GM23338 (cell line): ENCODE results near the gene MASP2. TPM values are rescaled to one million over a fixed set of nuclear protein-coding genes. Genes with fewer than 3 reads are reported as not detected.

Source experiments
- ATAC-seq: fragments of 200-7000 bp; cut with Tn5 transposase; 3 replicates; pipeline ENCODE4 v1.9.1; 2020
- DNase-seq: peaks from one replicate; pipeline ENCODE4 v3.0.0-alpha.2; 2015; ENCODE audit warnings: low spot score
- H2AFZ ChIP-seq: fragments of 200-600 bp; sonication (generic); 2 replicates; pipeline ENCODE4 v1.8.0; 2016; ENCODE audit warnings: antibody characterized with exemption, mild to moderate bottlenecking, moderate library complexity
- H3F3A ChIP-seq: fragments of 200-600 bp; sonication (generic); replicated peaks from 2 replicates; pipeline ENCODE4 v1.8.0; 2017; ENCODE audit warnings: antibody characterized with exemption, mixed run types, low read depth
- H3K27ac ChIP-seq: fragments of 200-600 bp; sonication (generic); 2 replicates; pipeline ENCODE4 v1.6.1; 2016; ENCODE audit warnings: low read depth
- H3K27me3 ChIP-seq: fragments of 200-600 bp; sonication (generic); 2 replicates; pipeline ENCODE4 v1.8.0; 2016; ENCODE audit warnings: mild to moderate bottlenecking, mixed run types, moderate library complexity; ENCODE audit not compliant: insufficient read depth
- H3K36me3 ChIP-seq: fragments of 200-600 bp; sonication (generic); 2 replicates; pipeline ENCODE4 v1.8.0; 2016; ENCODE audit warnings: mild to moderate bottlenecking; ENCODE audit not compliant: insufficient read depth
- H3K4me1 ChIP-seq: fragments of 200-600 bp; sonication (generic); 2 replicates; pipeline ENCODE4 v1.8.0; 2016; ENCODE audit warnings: mild to moderate bottlenecking, moderate library complexity; ENCODE audit not compliant: insufficient read depth
- H3K4me2 ChIP-seq: fragments of 200-600 bp; sonication (generic); 2 replicates; pipeline ENCODE4 v1.7.1; 2017; ENCODE audit warnings: mixed run types
- H3K4me3 ChIP-seq: fragments of 200-600 bp; sonication (generic); 2 replicates; pipeline ENCODE4 v1.6.1; 2016; ENCODE audit warnings: mixed run types
- H3K79me2 ChIP-seq: fragments of 200-600 bp; sonication (generic); replicated peaks from 2 replicates; pipeline ENCODE4 v1.8.0; 2017; ENCODE audit warnings: mild to moderate bottlenecking; ENCODE audit not compliant: insufficient read depth
- H3K9me2 ChIP-seq: fragments of 200-600 bp; sonication (generic); 2 replicates; pipeline ENCODE4 v1.8.0; 2017; ENCODE audit not compliant: insufficient read depth
- H4K20me1 ChIP-seq: fragments of 200-600 bp; sonication (generic); replicated peaks from 2 replicates; pipeline ENCODE4 v1.8.0; 2017; ENCODE audit warnings: mild to moderate bottlenecking; ENCODE audit not compliant: insufficient read depth
- H3K27ac Mint-ChIP-seq: 2 replicates; pipeline ENCODE4 v1.8.0; 2020; ENCODE audit warnings: inconsistent platforms, mild to moderate bottlenecking, moderate library complexity, mixed read lengths
- H3K27me3 Mint-ChIP-seq: 3 replicates; pipeline ENCODE4 v1.8.0; 2022; ENCODE audit warnings: low read depth, mild to moderate bottlenecking, moderate library complexity, mixed read lengths, inconsistent platforms; ENCODE audit not compliant: insufficient read depth, poor library complexity
- H3K36me3 Mint-ChIP-seq: 3 replicates; pipeline ENCODE4 v1.8.0; 2021; ENCODE audit warnings: low read depth, mild to moderate bottlenecking, inconsistent platforms, moderate library complexity, mixed read lengths
- H3K4me1 Mint-ChIP-seq: 3 replicates; pipeline ENCODE4 v1.8.0; 2020; ENCODE audit warnings: mild to moderate bottlenecking, inconsistent platforms, mixed read lengths
- H3K4me3 Mint-ChIP-seq: 3 replicates; pipeline ENCODE4 v1.8.0; 2021; ENCODE audit warnings: moderate library complexity, mild to moderate bottlenecking, inconsistent platforms, mixed read lengths
- H3K9me3 Mint-ChIP-seq: 3 replicates; pipeline ENCODE4 v1.8.0; 2020; ENCODE audit warnings: moderate library complexity, mild to moderate bottlenecking, inconsistent platforms, mixed read lengths
- CREB1 ChIP-seq: fragments of 250-450 bp; sonication (Bioruptor Pico); IDR thresholded peaks from 2 replicates; pipeline ENCODE4 v1.5.0; 2020; ENCODE audit warnings: low read depth, mild to moderate bottlenecking, moderate library complexity
- STAT1 ChIP-seq: IDR thresholded peaks from one replicate; pipeline ENCODE4 v1.6.1; 2016; ENCODE audit warnings: antibody characterized with exemption; ENCODE audit not compliant: unreplicated experiment
- ZNF462 ChIP-seq: fragments of 250-450 bp; sonication (Bioruptor Pico); IDR thresholded peaks from 2 replicates; pipeline ENCODE4 v1.5.0; 2020; ENCODE audit warnings: mild to moderate bottlenecking, moderate library complexity
- polyA plus RNA-seq: library from polyadenylated mRNA; unstranded; fragments of >200 nt; fragmentation: Nextera tagmentation; extraction: Ambion mirVana; gene quantifications from 2 replicates; pipeline ENCODE4 v1.2.1, GENCODE V29; 2016
- total RNA-seq: library from RNA; depleted of rRNA; stranded (reverse); fragments of >200 nt; shearing (Covaris generic); gene quantifications from 2 replicates; pipeline ENCODE4 v1.2.3, GENCODE V29; 2014; rRNA removed

Gene MASP2
- total and polyA plus RNA-seq, 2 experiments from 2014 or later: 0.71 to 1.5 TPM

GRCh38 chr1:10978719-10979118 lies 68.3 kb downstream of the MASP2 start:
- H3K4me1 Mint-ChIP-seq: peaks cover 38% of the 10 kb centered on the region
- peaks cover 4% of the 10 kb centered on the region; the same call in 1 of the 3 replicates for H3K9me3 Mint-ChIP-seq
- H3K4me1 ChIP-seq: peaks cover 27% of the 10 kb centered on the region
- no peak for TF ChIP-seq STAT1
- no peak for TF ChIP-seq CREB1 (CRISPR knock-in tag)
- TF ChIP-seq ZNF462 (CRISPR knock-in tag): no peak
- H3K27ac ChIP-seq: no peak overlapping the region
- peaks cover 13% of the 10 kb centered on the region for H3F3A ChIP-seq
- no peaks in the 10 kb centered on the region for H3K27me3 ChIP-seq
- peaks cover 3% of the 10 kb centered on the region; the same call in 1 of the 3 replicates for H3K36me3 Mint-ChIP-seq
- H2AFZ ChIP-seq: peak overlapping the region; percentile 4; the same call in 1 of the 2 replicates
- peak overlapping the region; percentile 74; the same call in 1 of the 2 replicates for H3K27ac Mint-ChIP-seq
- no peak overlapping the region; the same call in 2 of the 3 replicates for H3K4me3 Mint-ChIP-seq
- no peaks in the 10 kb centered on the region for H3K36me3 ChIP-seq
- H4K20me1 ChIP-seq: no peaks in the 10 kb centered on the region
- no peak overlapping the region for H3K4me3 ChIP-seq
- no peak for ATAC-seq
- no peaks in the 10 kb centered on the region for H3K9me2 ChIP-seq
- peaks cover 15% of the 10 kb centered on the region for H3K27me3 Mint-ChIP-seq
- no peak overlapping the region; the same call in 1 of the 2 replicates for H3K4me2 ChIP-seq
- H3K79me2 ChIP-seq: no peaks in the 10 kb centered on the region
- no peak for DNase-seq

Other genes starting within 250 kb of the MASP2 start
- 258 and 313 TPM in 2 replicates for gene TARDBP, start 34.6 kb downstream of the MASP2 start, total RNA-seq
- 171 and 204 TPM in 2 replicates for gene TARDBP, start 34.6 kb downstream of the MASP2 start, polyA plus RNA-seq
- 144 and 170 TPM in 2 replicates for gene SRM, start 12.8 kb upstream of the MASP2 start, total RNA-seq
- 253 and 313 TPM in 2 replicates for gene SRM, start 12.8 kb upstream of the MASP2 start, polyA plus RNA-seq
- 59.5 and 72.9 TPM in 2 replicates for gene EXOSC10, start 52.6 kb upstream of the MASP2 start, total RNA-seq
- 39.3 and 55.5 TPM in 2 replicates for gene EXOSC10, start 52.6 kb upstream of the MASP2 start, polyA plus RNA-seq
- gene ANGPTL7, start 142.1 kb upstream of the MASP2 start, total RNA-seq: not detected in 2 replicates
- 0.13 TPM in 1 of 2 replicates, not detected in the other for gene ANGPTL7, start 142.1 kb upstream of the MASP2 start, polyA plus RNA-seq
- gene MTOR, start 215.3 kb upstream of the MASP2 start, total RNA-seq: 82.1 and 98.0 TPM in 2 replicates
- gene MTOR, start 215.3 kb upstream of the MASP2 start, polyA plus RNA-seq: 20.7 and 22.8 TPM in 2 replicates
- 28.6 and 31.6 TPM in 2 replicates for gene UBIAD1, start 226.0 kb upstream of the MASP2 start, total RNA-seq
- 13.0 and 13.7 TPM in 2 replicates for gene UBIAD1, start 226.0 kb upstream of the MASP2 start, polyA plus RNA-seq